ENCODE results near the gene SMPDL3A. TPM values are rescaled to one million over a fixed set of nuclear protein-coding genes. Genes with fewer than 3 reads are reported as not detected.

The SMPDL3A gene
- total RNA-seq, 1 donor from 2014 or later = 6.8 TPM

DNA sequence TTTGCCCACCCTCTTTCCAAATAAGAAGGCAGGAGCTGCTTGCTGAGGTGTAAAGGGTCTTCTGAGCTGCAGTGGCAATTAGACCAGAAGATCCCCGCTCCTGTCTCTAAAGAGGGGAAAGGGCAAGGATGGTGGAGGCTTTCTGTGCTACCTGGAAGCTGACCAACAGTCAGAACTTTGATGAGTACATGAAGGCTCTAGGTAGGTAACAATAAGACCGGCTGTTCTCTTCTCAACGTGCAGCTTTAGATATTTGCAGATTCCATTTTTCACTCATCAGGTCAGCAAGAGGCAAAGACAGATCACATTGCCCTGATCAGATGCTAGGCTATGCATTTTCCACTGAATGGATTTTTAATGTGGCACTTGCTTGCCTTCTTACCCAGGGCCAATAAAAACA lies 9.4 kb upstream of the SMPDL3A start, which contains the start of gene FABP7:
TSS of gene FABP7 (plus strand) at position 50 of the 400 bp plus-strand sequence. CDS start at position 129, 79 bp downstream.
- Histone ChIP-seq H3K27me3 (ENCODE audit: control insufficient read depth, insufficient read depth, low read length) (no peaks in the 10 kb centered on the region), H3K36me3 (ENCODE audit: control insufficient read depth, insufficient read depth, low read length) (no peaks in the 10 kb centered on the region), H3K4me3 (ENCODE audit: low read depth, low read length) (no peak within 1 kb of the TSS)
- no peak for DNase-seq (ENCODE audit: low read depth)
- TF ChIP-seq CTCF (IDR thresholded peaks at IDR 0.05; ENCODE audit: insufficient read depth, low read length, poor library complexity, severe bottlenecking) = no peak

GRCh38 chr6:122780114-122780513 lies 8.9 kb upstream of the SMPDL3A start:
- Histone ChIP-seq H3K36me3 (ENCODE audit: control insufficient read depth, insufficient read depth, low read length) (no peaks in the 10 kb centered on the region), H3K27me3 (ENCODE audit: control insufficient read depth, insufficient read depth, low read length) (no peaks in the 10 kb centered on the region), H3K4me3 (ENCODE audit: low read depth, low read length) (no peak overlapping the region)
- no peak for TF ChIP-seq CTCF (IDR thresholded peaks at IDR 0.05; ENCODE audit: insufficient read depth, low read length, poor library complexity, severe bottlenecking)
- no peak for DNase-seq (ENCODE audit: low read depth)

- TF ChIP-seq CTCF (IDR thresholded peaks at IDR 0.05; ENCODE audit: insufficient read depth, low read length, poor library complexity, severe bottlenecking) = no peak
- no peaks in the 10 kb centered on the region for H3K36me3 ChIP-seq (ENCODE audit: control insufficient read depth, insufficient read depth, low read length)
These were observed 7.3 kb upstream of the SMPDL3A start for GRCh38 chr6:122781716-122782115.

DNA sequence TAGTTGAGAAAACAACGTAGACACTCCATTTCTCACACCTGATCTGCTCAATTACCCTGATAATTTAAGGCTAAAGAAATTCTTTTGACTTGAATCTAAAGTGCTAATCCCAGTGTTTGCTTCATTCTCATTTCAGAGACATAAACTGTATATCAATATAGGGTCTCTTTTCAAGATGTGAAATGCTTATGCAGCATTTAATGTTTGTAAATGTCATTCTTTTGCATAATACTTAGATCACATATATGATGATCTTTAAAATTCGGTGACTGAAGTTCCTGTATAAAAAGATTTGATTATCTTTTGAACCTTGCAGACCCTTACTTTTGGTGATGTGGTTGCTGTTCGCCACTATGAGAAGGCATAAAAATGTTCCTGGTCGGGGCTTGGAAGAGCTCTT lies 5.7 kb upstream of the SMPDL3A start:
- no peak for DNase-seq (ENCODE audit: low read depth)
- Histone ChIP-seq H3K27me3 (ENCODE audit: control insufficient read depth, insufficient read depth, low read length) (no peaks in the 10 kb centered on the region), H3K36me3 (ENCODE audit: control insufficient read depth, insufficient read depth, low read length) (no peaks in the 10 kb centered on the region), H3K4me3 (ENCODE audit: low read depth, low read length) (no peak overlapping the region)
- no peak for TF ChIP-seq CTCF (IDR thresholded peaks at IDR 0.05; ENCODE audit: insufficient read depth, low read length, poor library complexity, severe bottlenecking)

More at GRCh38 chr6:122781716-122782115, 7.3 kb upstream of the SMPDL3A start:
- no peak for DNase-seq (ENCODE audit: low read depth)
- Histone ChIP-seq H3K27me3 (ENCODE audit: control insufficient read depth, insufficient read depth, low read length) (no peaks in the 10 kb centered on the region), H3K4me3 (ENCODE audit: low read depth, low read length) (no peak overlapping the region)

DNA sequence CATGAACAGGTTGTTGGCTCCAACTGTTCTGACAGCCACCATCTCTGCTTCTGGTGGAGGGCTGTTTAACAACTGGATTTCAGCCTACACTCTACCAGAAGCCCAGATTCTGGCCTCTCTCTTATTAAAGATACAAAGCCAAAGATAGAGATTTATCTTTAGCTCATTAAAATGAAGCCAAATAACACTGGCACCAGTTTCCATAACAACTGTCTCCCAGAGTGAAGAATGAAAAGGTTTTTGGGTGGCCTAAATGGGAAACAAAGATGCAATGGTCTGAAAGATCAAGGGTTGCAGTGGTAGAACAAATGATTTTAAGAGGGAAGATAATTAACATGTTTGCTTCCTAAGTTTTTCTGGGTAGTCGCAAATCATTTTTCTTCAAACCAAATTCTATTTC lies 3.2 kb upstream of the SMPDL3A start:
- Histone ChIP-seq H3K4me3 (ENCODE audit: low read depth, low read length) (no peak overlapping the region), H3K27me3 (ENCODE audit: control insufficient read depth, insufficient read depth, low read length) (no peaks in the 10 kb centered on the region), H3K36me3 (ENCODE audit: control insufficient read depth, insufficient read depth, low read length) (no peaks in the 10 kb centered on the region)
- DNase-seq (ENCODE audit: low read depth) = no peak
- TF ChIP-seq CTCF (IDR thresholded peaks at IDR 0.05; ENCODE audit: insufficient read depth, low read length, poor library complexity, severe bottlenecking) = no peak

DNA sequence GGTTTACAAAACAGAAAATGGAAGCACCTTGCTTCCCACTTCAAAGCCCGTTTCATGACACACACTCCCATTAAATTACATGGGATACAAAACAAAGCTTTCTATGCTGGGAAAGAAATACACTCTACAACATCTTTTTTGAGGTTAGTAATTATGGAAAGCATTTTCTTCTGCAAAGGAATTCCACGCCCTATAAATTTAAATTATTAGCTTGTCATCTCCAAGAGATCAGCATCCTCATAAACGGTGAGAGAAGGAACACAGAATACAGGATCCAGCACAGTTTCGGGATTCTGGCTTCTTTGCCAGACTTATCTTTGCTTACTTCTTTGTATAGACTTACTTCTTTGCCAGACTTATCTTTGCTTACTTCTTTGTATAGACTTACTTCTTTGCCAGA lies 1.3 kb upstream of the SMPDL3A start:
- Histone ChIP-seq H3K36me3 (ENCODE audit: control insufficient read depth, insufficient read depth, low read length) (no peaks in the 10 kb centered on the region), H3K4me3 (ENCODE audit: low read depth, low read length) (no peak overlapping the region), H3K27me3 (ENCODE audit: control insufficient read depth, insufficient read depth, low read length) (no peaks in the 10 kb centered on the region)
- DNase-seq (ENCODE audit: low read depth) = no peak
- no peak for TF ChIP-seq CTCF (IDR thresholded peaks at IDR 0.05; ENCODE audit: insufficient read depth, low read length, poor library complexity, severe bottlenecking)
